PFSK-1 (cell line): ENCODE results near the gene CXXC5.

Experiments
- FOXP2 ChIP-seq: optimal IDR thresholded peaks from 2 replicates; pipeline ENCODE3; 2011; ENCODE audit warnings: borderline replicate concordance, control low read depth, inconsistent platforms; ENCODE audit not compliant: insufficient read depth; ENCODE audit errors: extremely low read length, extremely low read depth
- POLR2AphosphoS5 ChIP-seq: IDR thresholded peaks from 2 replicates; pipeline ENCODE4 v1.6.1; 2012; ENCODE audit warnings: low read depth, mild to moderate bottlenecking, control low read depth, low read length, moderate library complexity
- SIN3A ChIP-seq: IDR thresholded peaks from 2 replicates; pipeline ENCODE4 v1.6.1; 2012; ENCODE audit warnings: mild to moderate bottlenecking, low read length, moderate library complexity, borderline replicate concordance; ENCODE audit not compliant: insufficient read depth
- TAF1 ChIP-seq: IDR thresholded peaks from 2 replicates; pipeline ENCODE4 v1.6.1; 2012; ENCODE audit warnings: low read length, control low read depth, borderline replicate concordance; ENCODE audit not compliant: insufficient read depth
- TF ChIP-seq, protein P1 (sequence below), 2 experiments: IDR thresholded peaks; 2 replicates each; pipeline versions ENCODE4 v1.6.1 to v1.8.0; 2011 to 2012; ENCODE audit warnings: low read depth in 2 of 2, low read length in 2 of 2, control low read depth in 1 of 2, inconsistent platforms in 1 of 2, mild to moderate bottlenecking in 1 of 2, moderate library complexity in 1 of 2; ENCODE audit not compliant: insufficient read depth in 1 of 2

Gene CXXC5

DNA sequence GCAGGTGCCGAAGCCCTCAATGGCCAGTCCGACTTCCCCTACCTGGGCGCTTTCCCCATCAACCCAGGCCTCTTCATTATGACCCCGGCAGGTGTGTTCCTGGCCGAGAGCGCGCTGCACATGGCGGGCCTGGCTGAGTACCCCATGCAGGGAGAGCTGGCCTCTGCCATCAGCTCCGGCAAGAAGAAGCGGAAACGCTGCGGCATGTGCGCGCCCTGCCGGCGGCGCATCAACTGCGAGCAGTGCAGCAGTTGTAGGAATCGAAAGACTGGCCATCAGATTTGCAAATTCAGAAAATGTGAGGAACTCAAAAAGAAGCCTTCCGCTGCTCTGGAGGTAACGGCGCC, 32.9 kb downstream of the CXXC5 start:
- TF ChIP-seq, protein P1, sequence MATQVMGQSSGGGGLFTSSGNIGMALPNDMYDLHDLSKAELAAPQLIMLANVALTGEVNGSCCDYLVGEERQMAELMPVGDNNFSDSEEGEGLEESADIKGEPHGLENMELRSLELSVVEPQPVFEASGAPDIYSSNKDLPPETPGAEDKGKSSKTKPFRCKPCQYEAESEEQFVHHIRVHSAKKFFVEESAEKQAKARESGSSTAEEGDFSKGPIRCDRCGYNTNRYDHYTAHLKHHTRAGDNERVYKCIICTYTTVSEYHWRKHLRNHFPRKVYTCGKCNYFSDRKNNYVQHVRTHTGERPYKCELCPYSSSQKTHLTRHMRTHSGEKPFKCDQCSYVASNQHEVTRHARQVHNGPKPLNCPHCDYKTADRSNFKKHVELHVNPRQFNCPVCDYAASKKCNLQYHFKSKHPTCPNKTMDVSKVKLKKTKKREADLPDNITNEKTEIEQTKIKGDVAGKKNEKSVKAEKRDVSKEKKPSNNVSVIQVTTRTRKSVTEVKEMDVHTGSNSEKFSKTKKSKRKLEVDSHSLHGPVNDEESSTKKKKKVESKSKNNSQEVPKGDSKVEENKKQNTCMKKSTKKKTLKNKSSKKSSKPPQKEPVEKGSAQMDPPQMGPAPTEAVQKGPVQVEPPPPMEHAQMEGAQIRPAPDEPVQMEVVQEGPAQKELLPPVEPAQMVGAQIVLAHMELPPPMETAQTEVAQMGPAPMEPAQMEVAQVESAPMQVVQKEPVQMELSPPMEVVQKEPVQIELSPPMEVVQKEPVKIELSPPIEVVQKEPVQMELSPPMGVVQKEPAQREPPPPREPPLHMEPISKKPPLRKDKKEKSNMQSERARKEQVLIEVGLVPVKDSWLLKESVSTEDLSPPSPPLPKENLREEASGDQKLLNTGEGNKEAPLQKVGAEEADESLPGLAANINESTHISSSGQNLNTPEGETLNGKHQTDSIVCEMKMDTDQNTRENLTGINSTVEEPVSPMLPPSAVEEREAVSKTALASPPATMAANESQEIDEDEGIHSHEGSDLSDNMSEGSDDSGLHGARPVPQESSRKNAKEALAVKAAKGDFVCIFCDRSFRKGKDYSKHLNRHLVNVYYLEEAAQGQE (IDR thresholded peaks at IDR 0.05; ENCODE audit: insufficient read depth in 1 of 2, low read depth in 2 of 2, low read length in 2 of 2): no peak
- TF ChIP-seq TAF1 (no peak), SIN3A (no peak), POLR2AphosphoS5 (no peak), FOXP2 (no peak)

DNA sequence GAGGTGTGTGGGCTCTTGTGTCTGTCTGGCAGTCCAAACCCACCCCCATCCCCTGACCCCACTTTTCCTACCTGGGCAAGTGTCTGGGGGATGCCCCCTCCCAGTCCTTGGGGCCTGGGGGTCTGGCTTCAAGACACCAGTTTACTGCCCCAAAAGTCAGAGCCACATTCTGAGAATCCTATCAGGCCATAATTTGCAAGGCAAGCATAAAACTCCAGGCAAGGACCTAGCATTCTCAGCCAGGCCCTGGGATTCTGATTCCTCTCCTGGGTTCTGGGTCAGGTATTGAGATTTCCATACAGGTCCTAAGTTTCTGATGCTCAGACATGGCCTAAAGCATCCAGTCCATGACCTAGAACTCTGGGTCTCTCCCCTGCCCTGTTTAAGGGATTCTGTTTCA, 33.3 kb downstream of the CXXC5 start:
- TF ChIP-seq POLR2AphosphoS5 (no peak), SIN3A (no peak), TAF1 (no peak), FOXP2 (no peak)
- TF ChIP-seq, protein P1 (IDR thresholded peaks at IDR 0.05; ENCODE audit: insufficient read depth in 1 of 2, low read depth in 2 of 2, low read length in 2 of 2): no peak

DNA sequence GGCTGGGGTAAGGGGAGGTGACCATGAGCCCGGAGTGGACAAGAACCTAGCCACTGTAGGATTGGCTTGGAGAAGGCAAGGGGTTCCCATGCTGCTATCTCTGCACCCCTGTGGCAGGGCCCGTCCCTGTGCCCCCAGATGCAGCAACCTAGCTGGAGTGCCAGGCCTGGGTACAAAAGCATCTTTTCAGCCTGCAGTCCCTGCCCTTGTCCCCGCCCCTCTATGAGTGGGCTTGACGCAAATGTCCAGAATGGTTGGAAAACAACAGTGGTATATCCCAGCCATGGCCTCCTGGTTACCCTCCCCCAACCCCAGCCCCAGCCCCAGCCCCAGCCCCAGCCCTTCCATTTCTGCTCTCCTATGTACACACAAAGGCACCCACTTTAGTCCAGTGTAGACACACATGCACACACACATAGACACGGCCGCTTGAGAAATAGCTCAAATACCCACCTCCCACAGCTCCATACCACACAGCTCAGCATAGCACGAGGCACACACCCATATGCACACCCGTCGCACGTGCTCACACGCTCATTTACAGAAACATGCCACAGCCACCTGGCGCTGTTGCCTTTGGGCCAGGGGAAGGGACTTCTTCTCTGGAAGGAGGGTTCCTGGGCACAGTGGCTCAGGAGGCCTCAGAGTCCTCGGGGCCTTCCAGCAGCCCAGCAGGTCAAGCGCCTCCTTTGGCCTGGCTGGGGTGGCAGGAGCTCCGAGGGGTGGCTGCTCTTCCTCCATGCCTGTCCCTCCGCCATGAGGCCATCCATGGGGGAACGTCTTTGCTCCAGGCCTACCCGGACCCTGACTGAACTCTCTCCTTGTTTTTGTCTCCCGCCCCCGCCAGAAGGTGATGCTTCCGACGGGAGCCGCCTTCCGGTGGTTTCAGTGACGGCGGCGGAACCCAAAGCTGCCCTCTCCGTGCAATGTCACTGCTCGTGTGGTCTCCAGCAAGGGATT, 34.1 kb downstream of the CXXC5 start:
- TF ChIP-seq, protein P1 (IDR thresholded peaks at IDR 0.05; ENCODE audit: insufficient read depth in 1 of 2, low read depth in 2 of 2, low read length in 2 of 2): no peak
- TF ChIP-seq POLR2AphosphoS5 (no peak), SIN3A (no peak), TAF1 (no peak), FOXP2 (no peak)

DNA sequence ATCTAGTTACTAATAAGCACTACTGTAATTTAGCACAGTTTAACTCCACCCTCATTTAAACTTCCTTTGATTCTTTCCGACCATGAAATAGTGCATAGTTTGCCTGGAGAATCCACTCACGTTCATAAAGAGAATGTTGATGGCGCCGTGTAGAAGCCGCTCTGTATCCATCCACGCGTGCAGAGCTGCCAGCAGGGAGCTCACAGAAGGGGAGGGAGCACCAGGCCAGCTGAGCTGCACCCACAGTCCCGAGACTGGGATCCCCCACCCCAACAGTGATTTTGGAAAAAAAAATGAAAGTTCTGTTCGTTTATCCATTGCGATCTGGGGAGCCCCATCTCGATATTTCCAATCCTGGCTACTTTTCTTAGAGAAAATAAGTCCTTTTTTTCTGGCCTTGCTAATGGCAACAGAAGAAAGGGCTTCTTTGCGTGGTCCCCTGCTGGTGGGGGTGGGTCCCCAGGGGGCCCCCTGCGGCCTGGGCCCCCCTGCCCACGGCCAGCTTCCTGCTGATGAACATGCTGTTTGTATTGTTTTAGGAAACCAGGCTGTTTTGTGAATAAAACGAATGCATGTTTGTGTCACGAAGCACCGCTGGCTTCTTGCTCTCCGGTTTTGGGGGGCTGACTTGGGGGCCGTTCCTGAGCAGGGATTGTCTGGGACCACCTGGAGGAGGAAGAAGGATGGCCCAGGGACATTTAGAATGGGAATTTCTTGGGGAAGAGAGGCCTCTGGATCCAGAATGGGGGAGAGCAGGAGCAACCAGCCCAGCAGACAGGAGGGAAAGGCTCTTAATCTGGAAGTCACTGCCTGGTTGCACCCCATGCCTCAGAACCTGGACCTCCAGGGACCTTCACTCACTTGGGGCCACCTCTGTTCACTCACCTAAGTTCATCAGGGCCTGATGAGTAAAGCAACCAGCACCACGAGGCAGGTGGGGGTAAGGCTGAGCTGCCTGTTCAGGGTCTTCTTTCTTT, 35.4 kb downstream of the CXXC5 start:
- TF ChIP-seq, protein P1 (IDR thresholded peaks at IDR 0.05; ENCODE audit: insufficient read depth in 1 of 2, low read depth in 2 of 2, low read length in 2 of 2): no peak
- TF ChIP-seq TAF1: no peak
- TF ChIP-seq FOXP2: no peak
- TF ChIP-seq POLR2AphosphoS5: no peak
- no peak for TF ChIP-seq SIN3A
